ENCODE measurements around the gene LOXHD1.

Gene LOXHD1

GRCh38 chr18:46625069-46625468 lies 32.0 kb downstream of the LOXHD1 start:
- no peaks in the 10 kb centered on the region for H3K9me3 ChIP-seq (ENCODE audit: control insufficient read depth, insufficient read depth, low read length)
- H3K27ac ChIP-seq (ENCODE audit: low read depth, low read length), result no peak overlapping the region
- H3K4me1 ChIP-seq (ENCODE audit: control insufficient read depth, insufficient read depth, low read length), result no peaks in the 10 kb centered on the region

GRCh38 chr18:46624127-46624526 lies 32.9 kb downstream of the LOXHD1 start:
- H3K9me3 ChIP-seq (ENCODE audit: control insufficient read depth, insufficient read depth, low read length), result no peaks in the 10 kb centered on the region
- H3K27ac ChIP-seq (ENCODE audit: low read depth, low read length), result no peak overlapping the region
- H3K27me3 ChIP-seq (ENCODE audit: control insufficient read depth, insufficient read depth, low read length), result no peaks in the 10 kb centered on the region
- H3K36me3 ChIP-seq (ENCODE audit: control insufficient read depth, insufficient read depth, low read length), result no peaks in the 10 kb centered on the region
- H3K9ac ChIP-seq (ENCODE audit: low read depth, low read length), result no peak overlapping the region
- H3K4me3 ChIP-seq (ENCODE audit: low read depth, low read length), result no peak overlapping the region
- H3K4me1 ChIP-seq (ENCODE audit: control insufficient read depth, insufficient read depth, low read length), result no peaks in the 10 kb centered on the region

More at GRCh38 chr18:46625069-46625468, 32.0 kb downstream of the LOXHD1 start:
- no peaks in the 10 kb centered on the region for H3K27me3 ChIP-seq (ENCODE audit: control insufficient read depth, insufficient read depth, low read length)
- H3K36me3 ChIP-seq (ENCODE audit: control insufficient read depth, insufficient read depth, low read length), result no peaks in the 10 kb centered on the region
- no peak overlapping the region for H3K9ac ChIP-seq (ENCODE audit: low read depth, low read length)
- H3K4me3 ChIP-seq (ENCODE audit: low read depth, low read length), result no peak overlapping the region

GRCh38 chr18:46623541-46623940 lies 33.5 kb downstream of the LOXHD1 start:
- Histone ChIP-seq H3K4me1 (ENCODE audit: control insufficient read depth, insufficient read depth, low read length) (no peaks in the 10 kb centered on the region), H3K27ac (ENCODE audit: low read depth, low read length) (no peak overlapping the region)

GRCh38 chr18:46622999-46623398 lies 34.0 kb downstream of the LOXHD1 start:
- Histone ChIP-seq H3K27me3 (ENCODE audit: control insufficient read depth, insufficient read depth, low read length) (no peaks in the 10 kb centered on the region), H3K9me3 (ENCODE audit: control insufficient read depth, insufficient read depth, low read length) (no peaks in the 10 kb centered on the region), H3K9ac (ENCODE audit: low read depth, low read length) (no peak overlapping the region), H3K4me1 (ENCODE audit: control insufficient read depth, insufficient read depth, low read length) (no peaks in the 10 kb centered on the region), H3K27ac (ENCODE audit: low read depth, low read length) (no peak overlapping the region), H3K4me3 (ENCODE audit: low read depth, low read length) (no peak overlapping the region), H3K36me3 (ENCODE audit: control insufficient read depth, insufficient read depth, low read length) (no peaks in the 10 kb centered on the region)

More at GRCh38 chr18:46623541-46623940, 33.5 kb downstream of the LOXHD1 start:
- Histone ChIP-seq H3K9ac (ENCODE audit: low read depth, low read length) (no peak overlapping the region), H3K9me3 (ENCODE audit: control insufficient read depth, insufficient read depth, low read length) (no peaks in the 10 kb centered on the region), H3K36me3 (ENCODE audit: control insufficient read depth, insufficient read depth, low read length) (no peaks in the 10 kb centered on the region), H3K4me3 (ENCODE audit: low read depth, low read length) (no peak overlapping the region), H3K27me3 (ENCODE audit: control insufficient read depth, insufficient read depth, low read length) (no peaks in the 10 kb centered on the region)

GRCh38 chr18:46622451-46622850 lies 34.6 kb downstream of the LOXHD1 start:
- Histone ChIP-seq H3K9ac (ENCODE audit: low read depth, low read length) (no peak overlapping the region), H3K27ac (ENCODE audit: low read depth, low read length) (no peak overlapping the region), H3K4me3 (ENCODE audit: low read depth, low read length) (no peak overlapping the region), H3K27me3 (ENCODE audit: control insufficient read depth, insufficient read depth, low read length) (no peaks in the 10 kb centered on the region), H3K4me1 (ENCODE audit: control insufficient read depth, insufficient read depth, low read length) (no peaks in the 10 kb centered on the region), H3K36me3 (ENCODE audit: control insufficient read depth, insufficient read depth, low read length) (no peaks in the 10 kb centered on the region), H3K9me3 (ENCODE audit: control insufficient read depth, insufficient read depth, low read length) (no peaks in the 10 kb centered on the region)

GRCh38 chr18:46621871-46622270 lies 35.1 kb downstream of the LOXHD1 start:
- Histone ChIP-seq H3K27ac (ENCODE audit: low read depth, low read length) (no peak overlapping the region), H3K9me3 (ENCODE audit: control insufficient read depth, insufficient read depth, low read length) (no peaks in the 10 kb centered on the region), H3K36me3 (ENCODE audit: control insufficient read depth, insufficient read depth, low read length) (no peaks in the 10 kb centered on the region), H3K4me1 (ENCODE audit: control insufficient read depth, insufficient read depth, low read length) (no peaks in the 10 kb centered on the region), H3K4me3 (ENCODE audit: low read depth, low read length) (no peak overlapping the region), H3K27me3 (ENCODE audit: control insufficient read depth, insufficient read depth, low read length) (no peaks in the 10 kb centered on the region), H3K9ac (ENCODE audit: low read depth, low read length) (no peak overlapping the region)

GRCh38 chr18:46621111-46621766 lies 35.8 kb downstream of the LOXHD1 start:
- Histone ChIP-seq H3K9ac (ENCODE audit: low read depth, low read length) (no peak overlapping the region), H3K4me3 (ENCODE audit: low read depth, low read length) (no peak overlapping the region), H3K27ac (ENCODE audit: low read depth, low read length) (no peak overlapping the region), H3K9me3 (ENCODE audit: control insufficient read depth, insufficient read depth, low read length) (no peaks in the 10 kb centered on the region), H3K36me3 (ENCODE audit: control insufficient read depth, insufficient read depth, low read length) (no peaks in the 10 kb centered on the region), H3K4me1 (ENCODE audit: control insufficient read depth, insufficient read depth, low read length) (no peaks in the 10 kb centered on the region), H3K27me3 (ENCODE audit: control insufficient read depth, insufficient read depth, low read length) (no peaks in the 10 kb centered on the region)

GRCh38 chr18:46619559-46619958 lies 37.5 kb downstream of the LOXHD1 start:
- Histone ChIP-seq H3K9ac (ENCODE audit: low read depth, low read length) (no peak overlapping the region), H3K36me3 (ENCODE audit: control insufficient read depth, insufficient read depth, low read length) (no peaks in the 10 kb centered on the region), H3K4me3 (ENCODE audit: low read depth, low read length) (no peak overlapping the region)

GRCh38 chr18:46615720-46616119 lies 41.3 kb downstream of the LOXHD1 start:
- H3K9me3 ChIP-seq (ENCODE audit: control insufficient read depth, insufficient read depth, low read length), result no peaks in the 10 kb centered on the region
- no peaks in the 10 kb centered on the region for H3K27me3 ChIP-seq (ENCODE audit: control insufficient read depth, insufficient read depth, low read length)
- H3K9ac ChIP-seq (ENCODE audit: low read depth, low read length), result no peak overlapping the region
- no peaks in the 10 kb centered on the region for H3K4me1 ChIP-seq (ENCODE audit: control insufficient read depth, insufficient read depth, low read length)
- no peak overlapping the region for H3K4me3 ChIP-seq (ENCODE audit: low read depth, low read length)
- no peak overlapping the region for H3K27ac ChIP-seq (ENCODE audit: low read depth, low read length)
- H3K36me3 ChIP-seq (ENCODE audit: control insufficient read depth, insufficient read depth, low read length), result no peaks in the 10 kb centered on the region

More at GRCh38 chr18:46619559-46619958, 37.5 kb downstream of the LOXHD1 start:
- Histone ChIP-seq H3K27ac (ENCODE audit: low read depth, low read length) (no peak overlapping the region), H3K9me3 (ENCODE audit: control insufficient read depth, insufficient read depth, low read length) (no peaks in the 10 kb centered on the region), H3K4me1 (ENCODE audit: control insufficient read depth, insufficient read depth, low read length) (no peaks in the 10 kb centered on the region), H3K27me3 (ENCODE audit: control insufficient read depth, insufficient read depth, low read length) (no peaks in the 10 kb centered on the region)

- no peaks in the 10 kb centered on the region for H3K4me1 ChIP-seq (ENCODE audit: control insufficient read depth, insufficient read depth, low read length)
- no peaks in the 10 kb centered on the region for H3K36me3 ChIP-seq (ENCODE audit: control insufficient read depth, insufficient read depth, low read length)
- H3K9ac ChIP-seq (ENCODE audit: low read depth, low read length), result no peak overlapping the region
- H3K27me3 ChIP-seq (ENCODE audit: control insufficient read depth, insufficient read depth, low read length), result no peaks in the 10 kb centered on the region; the same call in 1 of the 2 replicates
- no peak overlapping the region for H3K4me3 ChIP-seq (ENCODE audit: low read depth, low read length)
- H3K9me3 ChIP-seq (ENCODE audit: control insufficient read depth, insufficient read depth, low read length), result no peaks in the 10 kb centered on the region
- no peak overlapping the region for H3K27ac ChIP-seq (ENCODE audit: low read depth, low read length)
Measured at GRCh38 chr18:46609048-46609447, 48.0 kb downstream of the LOXHD1 start.

GRCh38 chr18:46607926-46608325 lies 49.1 kb downstream of the LOXHD1 start:
- H3K27ac ChIP-seq (ENCODE audit: low read depth, low read length), result no peak overlapping the region
- H3K4me1 ChIP-seq (ENCODE audit: control insufficient read depth, insufficient read depth, low read length), result no peaks in the 10 kb centered on the region
- H3K27me3 ChIP-seq (ENCODE audit: control insufficient read depth, insufficient read depth, low read length), result no peaks in the 10 kb centered on the region; the same call in 1 of the 2 replicates
- no peak overlapping the region for H3K9ac ChIP-seq (ENCODE audit: low read depth, low read length)
- H3K9me3 ChIP-seq (ENCODE audit: control insufficient read depth, insufficient read depth, low read length), result no peaks in the 10 kb centered on the region
- H3K4me3 ChIP-seq (ENCODE audit: low read depth, low read length), result no peak overlapping the region
- H3K36me3 ChIP-seq (ENCODE audit: control insufficient read depth, insufficient read depth, low read length), result no peaks in the 10 kb centered on the region

Data from HUES48 (cell line).